Islet of Langerhans (tissue), 1 donor: Measurements from ENCODE around the gene OLIG1.

Experiments
- FAIRE-seq: peaks from one replicate; lab custom pipeline; 2011; peaks lifted over from hg19 to GRCh38; lab: Jason Lieb, UNC

The OLIG1 gene

DNA sequence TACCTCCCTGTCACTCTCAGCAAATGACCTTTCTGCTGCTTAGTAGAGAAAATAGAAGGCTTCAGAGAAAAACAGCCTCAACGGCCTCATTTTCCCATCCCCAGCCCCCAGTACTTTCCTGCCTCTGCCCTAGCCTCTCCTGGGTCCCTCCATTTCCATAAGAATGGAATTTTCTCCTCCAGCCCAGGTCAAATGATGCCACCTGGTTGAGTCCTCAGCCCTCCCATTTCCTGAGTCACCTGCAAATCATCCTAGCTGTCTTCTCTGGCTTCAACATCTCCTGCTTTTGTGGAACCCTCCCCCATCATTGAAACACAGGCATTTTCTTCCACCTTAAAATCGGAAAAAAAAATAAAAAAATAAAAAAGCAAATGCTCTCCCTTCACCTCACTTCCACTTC lies 35.1 kb downstream of the OLIG1 start:
- no peak for FAIRE-seq

DNA sequence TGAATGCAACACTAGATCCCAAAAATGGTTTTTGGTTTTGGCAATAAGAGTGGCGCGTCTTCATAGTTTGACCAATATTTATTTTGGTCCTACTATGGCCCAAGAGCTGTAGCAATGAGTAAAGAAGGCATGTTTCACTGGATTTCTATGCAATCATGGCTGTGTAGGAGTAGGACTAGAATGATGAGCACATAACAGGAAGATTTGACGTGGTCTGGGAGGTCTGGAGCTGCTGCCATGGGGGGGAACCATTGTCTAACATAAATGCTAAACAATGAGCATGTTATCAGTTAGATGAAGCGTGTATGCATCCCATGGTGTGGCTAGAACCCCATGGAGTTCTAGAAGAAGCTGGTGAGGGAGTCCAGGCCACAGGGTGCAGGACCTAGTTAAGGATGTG lies 38.3 kb downstream of the OLIG1 start:
- no peak for FAIRE-seq

DNA sequence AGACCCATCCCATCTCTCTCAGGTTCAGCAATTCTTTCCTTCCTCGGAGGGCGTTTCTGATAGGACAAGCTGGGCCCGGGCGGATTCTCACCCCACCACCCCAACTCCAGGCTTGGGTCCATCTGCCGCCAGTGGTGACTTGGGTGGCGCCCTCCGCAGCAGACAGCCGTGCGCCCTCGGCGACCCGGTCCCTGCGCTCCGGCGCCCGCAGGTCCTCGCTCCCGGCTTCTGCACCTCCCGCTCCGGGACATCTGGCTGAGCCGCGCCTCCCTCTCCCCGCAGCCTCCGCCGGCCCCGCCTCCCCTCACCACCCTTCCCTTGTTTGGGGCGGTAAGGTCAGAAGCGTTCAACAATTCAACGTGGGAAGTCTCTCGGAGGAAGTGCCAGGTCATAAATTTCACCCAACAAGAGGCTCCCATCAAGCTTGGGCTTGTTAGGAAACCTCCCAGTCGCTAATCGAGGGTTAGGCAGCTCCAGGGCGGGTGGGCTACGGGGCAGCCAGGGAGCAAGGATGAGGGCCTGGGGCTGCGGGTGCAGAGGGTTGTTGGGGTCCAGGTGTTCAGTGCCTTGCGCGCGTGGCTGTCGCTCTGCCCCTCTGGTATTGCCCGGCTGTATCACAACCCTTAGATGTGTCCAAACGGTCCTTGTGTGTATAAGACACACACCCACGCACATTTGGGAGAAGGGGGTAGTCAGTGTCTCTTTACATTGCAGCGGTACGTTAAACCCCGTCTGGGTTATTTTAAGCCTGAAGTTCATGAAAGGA lies 39.8 kb downstream of the OLIG1 start:
- FAIRE-seq: no peak

DNA sequence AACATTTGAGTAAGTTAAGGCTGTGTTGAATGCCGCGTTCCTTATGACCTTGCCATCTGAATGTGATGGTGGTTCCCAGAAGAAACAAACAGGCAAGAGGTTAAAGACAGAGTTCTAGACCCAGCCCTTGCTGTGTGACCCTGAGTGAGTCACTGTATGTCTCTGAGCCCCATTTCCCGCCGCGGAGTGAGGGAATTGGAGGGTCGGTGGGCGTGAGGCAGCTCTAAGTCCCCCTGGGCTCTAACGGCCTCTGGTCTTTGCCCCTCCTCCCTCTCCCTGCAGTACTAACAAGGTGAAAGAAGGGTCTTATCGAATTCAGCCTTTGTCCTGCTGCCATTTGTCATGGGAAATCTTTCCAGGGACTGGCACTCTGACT lies 40.4 kb downstream of the OLIG1 start:
- FAIRE-seq: no peak

DNA sequence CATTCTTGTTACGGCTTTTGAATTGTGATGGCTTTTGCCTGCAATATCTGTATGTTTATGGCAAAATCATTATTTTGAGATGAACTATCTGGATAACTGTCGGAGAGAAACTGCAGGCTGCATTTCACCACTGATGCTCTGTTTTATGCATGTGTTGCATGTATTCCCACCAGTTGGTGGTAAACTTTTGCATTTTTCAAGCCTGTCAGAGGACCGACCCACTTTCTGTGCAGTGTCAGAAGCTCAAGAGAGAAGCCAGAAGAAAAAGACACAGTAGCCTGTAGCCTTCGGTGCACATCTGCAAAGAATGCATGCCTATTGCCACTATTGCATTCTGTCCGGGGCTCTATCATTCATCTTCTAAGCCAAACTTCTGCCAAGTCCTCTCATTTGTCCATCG lies 41.6 kb downstream of the OLIG1 start:
- FAIRE-seq: no peak

DNA sequence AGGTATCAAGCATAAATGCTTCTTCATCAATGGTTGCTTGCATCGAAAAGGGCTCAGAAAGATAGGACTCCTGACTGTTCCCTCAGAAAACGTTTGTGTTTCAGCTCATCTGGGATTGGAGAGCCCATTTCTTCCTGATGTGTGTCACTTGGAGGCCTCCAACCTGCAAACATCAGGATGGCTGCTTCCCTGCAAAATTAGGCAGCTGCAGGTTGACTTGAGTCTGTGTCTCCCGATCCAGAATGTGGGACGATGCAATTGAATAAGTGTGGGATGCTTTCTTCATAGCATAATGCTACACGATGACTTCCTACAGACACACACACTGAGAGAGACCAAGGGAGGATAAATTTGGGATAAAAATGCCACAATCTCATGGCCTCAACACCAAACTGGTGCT lies 42.2 kb downstream of the OLIG1 start:
- FAIRE-seq: no peak

DNA sequence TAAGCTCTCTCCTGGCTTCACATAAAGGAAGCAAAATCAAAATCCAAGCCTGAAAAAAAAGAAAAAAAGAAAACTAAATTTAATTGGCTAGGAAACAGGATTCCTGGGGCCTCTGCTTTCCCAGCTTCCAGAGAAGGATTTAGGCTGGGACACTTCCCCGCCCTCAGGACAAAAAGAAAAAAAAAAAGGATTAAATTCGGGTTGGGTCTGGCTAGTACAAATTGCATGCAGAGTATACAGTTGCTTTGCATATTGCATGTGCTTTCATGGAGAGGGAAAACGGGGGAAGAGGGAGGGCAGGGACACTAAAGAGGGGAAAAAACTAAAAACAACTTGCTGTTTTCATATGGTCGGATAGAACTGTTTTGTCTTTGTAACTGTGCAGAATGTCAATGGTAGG lies 42.7 kb downstream of the OLIG1 start:
- no peak for FAIRE-seq

DNA sequence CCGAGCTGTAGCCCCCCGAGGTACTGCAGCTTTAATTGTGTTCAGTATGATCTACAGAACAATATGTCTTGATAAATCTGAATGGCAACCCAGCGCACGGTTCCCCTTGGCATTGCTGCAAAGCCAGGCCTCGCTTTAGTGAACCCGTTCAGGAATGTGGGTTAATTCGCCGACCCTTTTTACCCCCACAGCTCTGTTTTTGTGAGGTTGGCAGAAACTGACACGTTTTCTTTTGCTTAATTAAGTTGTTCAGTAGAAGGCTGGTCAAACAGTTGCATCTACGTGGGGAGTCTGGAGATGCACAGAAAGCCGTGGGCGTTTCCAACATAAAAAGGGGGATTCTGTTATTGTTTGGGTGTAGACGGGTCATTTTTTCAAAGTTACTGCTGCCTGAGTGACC lies 43.2 kb downstream of the OLIG1 start:
- FAIRE-seq: no peak

DNA sequence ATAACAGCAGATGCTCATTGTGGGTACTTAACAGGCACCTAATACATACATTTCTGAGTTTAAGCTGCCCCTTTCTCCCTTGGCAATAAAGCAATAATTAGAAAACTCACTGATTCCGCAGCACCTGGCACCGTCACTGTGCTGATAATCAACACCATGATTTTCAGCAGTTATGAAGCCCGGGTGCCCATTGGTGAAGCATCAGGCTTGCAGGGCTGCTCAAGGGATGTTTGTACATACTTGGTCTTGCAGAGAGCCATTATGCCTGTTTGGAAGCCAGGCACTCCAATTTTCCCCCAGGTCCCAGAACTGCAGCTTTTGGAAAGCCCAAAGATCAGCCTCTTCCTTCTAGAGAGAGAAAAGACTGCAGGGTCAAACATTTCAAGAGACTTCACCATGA lies 44.3 kb downstream of the OLIG1 start:
- no peak for FAIRE-seq

DNA sequence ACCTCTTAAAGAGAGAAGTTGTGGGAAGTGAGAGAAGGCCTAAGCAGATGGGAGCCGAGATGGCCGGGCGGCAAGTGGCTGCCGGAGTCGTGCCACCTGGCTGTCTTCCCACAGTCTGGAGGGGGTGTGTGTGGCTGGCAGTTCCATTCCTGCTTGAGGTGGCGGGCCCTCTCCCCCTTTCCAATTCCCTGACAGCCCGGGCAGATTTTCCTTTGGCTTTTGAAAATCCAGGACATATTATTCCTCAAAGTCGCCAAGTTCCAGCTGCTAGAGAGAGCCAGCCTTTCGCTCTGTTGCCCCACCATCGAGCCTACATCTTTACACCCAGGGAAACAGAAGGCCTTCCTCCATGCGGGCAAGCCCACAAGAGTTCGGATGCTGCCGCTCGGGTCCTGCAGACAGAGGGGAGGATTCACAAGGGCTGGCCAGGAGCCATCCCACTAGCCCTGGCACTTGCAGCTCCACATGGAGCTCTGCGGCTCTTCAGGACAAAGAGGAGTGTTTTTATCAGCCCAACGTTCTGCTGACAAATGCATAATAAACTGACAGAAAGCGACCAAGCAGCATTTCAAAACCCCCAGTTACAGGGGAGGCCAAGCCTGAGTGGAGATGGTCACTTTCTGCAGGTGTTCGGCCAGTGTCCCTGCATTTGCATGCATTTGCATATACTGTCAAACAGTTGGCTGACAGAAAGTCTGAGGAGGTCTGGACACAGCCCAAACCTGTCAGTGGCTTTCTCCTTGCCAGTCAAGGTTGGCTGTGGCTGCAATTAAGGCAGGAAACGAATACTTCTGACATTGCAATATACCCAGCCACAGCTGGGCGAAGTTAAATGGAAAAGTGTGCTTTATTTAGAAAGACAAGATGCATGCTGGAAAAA lies 45.9 kb downstream of the OLIG1 start:
- FAIRE-seq: no peak

DNA sequence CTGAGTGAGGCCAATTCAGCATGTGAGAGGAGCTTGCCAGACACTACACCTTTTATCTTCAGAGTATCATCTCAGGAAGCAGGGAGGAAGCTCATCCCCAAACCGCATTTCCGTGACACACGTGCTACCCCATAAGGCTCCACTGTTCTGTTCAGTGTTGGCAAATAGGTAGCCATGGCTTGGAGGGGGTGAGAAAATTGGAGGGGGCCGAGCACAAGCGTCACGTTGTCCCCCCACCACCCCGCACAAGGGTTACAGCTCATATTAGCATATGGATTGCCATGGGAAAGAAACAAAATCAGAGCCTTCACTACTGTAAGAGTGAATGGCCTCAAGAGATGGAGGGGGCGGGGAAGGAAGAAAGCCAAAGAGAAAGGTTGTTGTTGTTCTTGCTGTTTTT lies 46.7 kb downstream of the OLIG1 start:
- FAIRE-seq: no peak

DNA sequence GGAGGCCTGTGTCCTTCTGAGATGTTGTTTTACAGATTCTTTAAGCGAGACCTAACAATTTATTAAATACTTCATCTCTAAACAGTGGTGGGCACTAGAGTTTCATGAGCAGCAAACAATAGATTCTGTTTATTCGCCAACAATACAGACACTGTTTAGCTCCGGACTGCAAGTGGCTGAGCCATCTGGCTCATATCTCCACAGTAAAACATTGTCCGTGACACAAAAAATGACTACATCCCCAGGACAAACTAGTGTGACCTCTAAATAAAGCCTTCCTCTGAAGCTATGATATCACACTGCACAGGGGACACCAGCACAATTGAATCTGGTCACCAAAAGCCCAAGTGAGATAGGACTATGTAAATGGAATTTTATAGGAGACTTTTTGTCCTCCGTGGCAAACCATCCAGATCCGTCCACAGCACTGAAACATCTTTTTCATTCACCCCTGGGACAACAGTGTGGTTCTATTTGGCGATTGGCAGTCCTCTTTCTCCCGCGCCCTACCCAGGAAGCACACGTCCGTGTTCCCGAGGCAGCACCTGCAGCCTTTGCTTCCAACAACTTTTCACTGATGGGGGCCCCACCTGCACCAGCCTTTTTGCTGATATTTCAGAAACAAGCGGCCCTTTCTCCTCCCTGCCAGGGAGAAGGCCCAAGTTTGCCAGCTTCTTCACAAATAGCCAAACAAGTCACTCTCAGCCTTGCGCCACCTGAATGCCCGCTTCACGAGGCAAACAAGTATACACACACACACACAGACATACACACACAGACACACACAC lies 47.4 kb downstream of the OLIG1 start:
- no peak for FAIRE-seq
